Effector memory CD4-positive, alpha-beta T cell (primary cell): Measurements from ENCODE around the gene CLTB.
A peak's percentile ranks its signal among the peaks of the same experiment; 100 is the strongest.
"Not testable (repeated sequence)": the region's sequence is repeated elsewhere in the genome, so short reads cannot be mapped to it uniquely, and the experiment has no call there.

Source experiments
- DNase-seq, 3 donors: peaks; one replicate each; pipeline ENCODE4 v3.0.0-alpha.2; 2020
- H3K27ac ChIP-seq: 2 replicates; pipeline ENCODE4 v1.7.0; 2013; ENCODE audit warnings: mild to moderate bottlenecking, low read length, moderate library complexity; ENCODE audit not compliant: insufficient read depth, poor library complexity, severe bottlenecking
- H3K27me3 ChIP-seq: replicated peaks from 2 replicates; pipeline ENCODE4 v1.7.0; 2013; ENCODE audit warnings: mild to moderate bottlenecking, low read length; ENCODE audit not compliant: insufficient read depth, control insufficient read depth, poor library complexity, severe bottlenecking
- H3K36me3 ChIP-seq: 2 replicates; pipeline ENCODE4 v1.7.0; 2013; ENCODE audit warnings: mild to moderate bottlenecking, low read length, moderate library complexity; ENCODE audit not compliant: control insufficient read depth, insufficient read depth
- H3K4me1 ChIP-seq: 2 replicates; pipeline ENCODE4 v1.7.0; 2013; ENCODE audit warnings: low read length, mild to moderate bottlenecking; ENCODE audit not compliant: control insufficient read depth, insufficient read depth, poor library complexity, severe bottlenecking
- H3K4me3 ChIP-seq: 2 replicates; pipeline ENCODE4 v1.7.0; 2013; ENCODE audit warnings: low read length, low read depth, mild to moderate bottlenecking; ENCODE audit not compliant: insufficient read depth, poor library complexity, severe bottlenecking
- H3K9me3 ChIP-seq: 2 replicates; pipeline ENCODE4 v1.7.0; 2013; ENCODE audit warnings: mild to moderate bottlenecking, low read length, moderate library complexity; ENCODE audit not compliant: control insufficient read depth

CLTB gene

GRCh38 chr5:176415240-176415951 is 943 bp downstream of the CLTB start:
- H3K9me3 ChIP-seq = no peaks in the 10 kb centered on the region
- peak overlapping the region; percentile 85 for H3K4me3 ChIP-seq
- DNase-seq = no peak
- H3K27ac ChIP-seq = peak overlapping the region; percentile 74
- no peaks in the 10 kb centered on the region for H3K27me3 ChIP-seq
- peaks cover 9% of the 10 kb centered on the region for H3K4me1 ChIP-seq
- peaks cover 4% of the 10 kb centered on the region for H3K36me3 ChIP-seq

GRCh38 chr5:176414704-176415103 is 1.6 kb downstream of the CLTB start:
- Histone ChIP-seq H3K4me1 (peaks cover 9% of the 10 kb centered on the region), H3K27ac (no peak overlapping the region), H3K36me3 (peaks cover 4% of the 10 kb centered on the region), H3K9me3 (no peaks in the 10 kb centered on the region), H3K4me3 (no peak overlapping the region), H3K27me3 (no peaks in the 10 kb centered on the region)
- DNase-seq = no peak

- peaks cover 4% of the 10 kb centered on the region for H3K36me3 ChIP-seq
- no peak overlapping the region for H3K4me3 ChIP-seq
- no peaks in the 10 kb centered on the region for H3K27me3 ChIP-seq
- DNase-seq = no peak
- H3K9me3 ChIP-seq = no peaks in the 10 kb centered on the region
- H3K27ac ChIP-seq = no peak overlapping the region
- H3K4me1 ChIP-seq = peaks cover 9% of the 10 kb centered on the region
These were observed 2.6 kb downstream of the CLTB start for GRCh38 chr5:176413709-176414191.

GRCh38 chr5:176413255-176413565 is 3.1 kb downstream of the CLTB start:
- DNase-seq = no peak
- Histone ChIP-seq H3K4me3 (no peak overlapping the region), H3K4me1 (peaks cover 9% of the 10 kb centered on the region), H3K27me3 (no peaks in the 10 kb centered on the region), H3K9me3 (no peaks in the 10 kb centered on the region), H3K27ac (no peak overlapping the region), H3K36me3 (peaks cover 4% of the 10 kb centered on the region)

GRCh38 chr5:176412517-176413254 is 3.7 kb downstream of the CLTB start:
- Histone ChIP-seq H3K9me3 (no peaks in the 10 kb centered on the region), H3K27me3 (no peaks in the 10 kb centered on the region), H3K4me3 (no peak overlapping the region), H3K36me3 (peaks cover 7% of the 10 kb centered on the region), H3K27ac (no peak overlapping the region), H3K4me1 (peaks cover 9% of the 10 kb centered on the region)
- no peak for DNase-seq

GRCh38 chr5:176410486-176411180 is 5.7 kb downstream of the CLTB start:
- Histone ChIP-seq H3K9me3 (no peaks in the 10 kb centered on the region), H3K36me3 (peaks cover 21% of the 10 kb centered on the region), H3K27ac (no peak overlapping the region), H3K4me3 (no peak overlapping the region), H3K27me3 (no peaks in the 10 kb centered on the region), H3K4me1 (peaks cover 3% of the 10 kb centered on the region)
- DNase-seq = no peak

GRCh38 chr5:176409765-176410164 is 6.6 kb downstream of the CLTB start:
- Histone ChIP-seq H3K4me3 (no peak overlapping the region), H3K9me3 (no peaks in the 10 kb centered on the region), H3K36me3 (peaks cover 21% of the 10 kb centered on the region), H3K27ac (no peak overlapping the region), H3K27me3 (no peaks in the 10 kb centered on the region), H3K4me1 (peaks cover 3% of the 10 kb centered on the region)
- no peak for DNase-seq

- Histone ChIP-seq H3K9me3 (no peaks in the 10 kb centered on the region), H3K36me3 (peaks cover 21% of the 10 kb centered on the region), H3K4me1 (peaks cover 3% of the 10 kb centered on the region), H3K27me3 (no peaks in the 10 kb centered on the region), H3K27ac (no peak overlapping the region), H3K4me3 (no peak overlapping the region)
- no peak for DNase-seq
These were observed 7.7 kb downstream of the CLTB start for GRCh38 chr5:176408590-176408989.

- not testable (repeated sequence) for H3K4me1 ChIP-seq, DNase-seq, H3K27me3 ChIP-seq, H3K9me3 ChIP-seq, H3K4me3 ChIP-seq, H3K27ac ChIP-seq
- H3K36me3 ChIP-seq = peaks cover 21% of the 10 kb centered on the region
These were observed 8.1 kb downstream of the CLTB start for GRCh38 chr5:176408252-176408573.
